Panc1 (cell line): ENCODE data around the gene NUDT9. TPM values are rescaled to one million over a fixed set of nuclear protein-coding genes. Genes with fewer than 3 reads are reported as not detected.

Experiments
- ATAC-seq: fragments of 200-7000 bp; cut with Tn5 transposase; 2 replicates; pipeline ENCODE4 v1.9.1; 2020; ENCODE audit warnings: mild to moderate bottlenecking, moderate library complexity
- BruUV-seq: library from RNA; stranded (reverse); fragments of 400-500 nt; replicated peaks from 2 replicates; lab custom pipeline; 2021; lab: Mats Ljungman, UMichigan
- CTCF ChIA-PET: fragments of 300-600 bp; sonication (Branson Sonifier 250); formaldehyde crosslinking; loops from one replicate; lab custom pipeline; 2022; ENCODE audit warnings: antibody characterized with exemption; lab: Charles Lee
- POLR2A ChIA-PET: fragments of 300-600 bp; sonication (Branson Sonifier 250); formaldehyde crosslinking; loops from one replicate; lab custom pipeline; 2022; ENCODE audit warnings: antibody characterized with exemption; lab: Charles Lee
- DNase-seq: peaks from one replicate; pipeline ENCODE4 v3.0.0-alpha.2; 2010; ENCODE audit warnings: low read depth, low spot score
- H3K27ac ChIP-seq: 2 replicates; pipeline ENCODE4 v1.5.1; 2011; ENCODE audit warnings: mild to moderate bottlenecking, low read length, inconsistent platforms
- H3K27me3 ChIP-seq: fragments of 200-500 bp; sonication (Bioruptor generic); 2 replicates; pipeline ENCODE4 v1.6.0; 2014; ENCODE audit warnings: low read length, inconsistent platforms; ENCODE audit not compliant: control insufficient read depth, insufficient read depth
- H3K36me3 ChIP-seq: fragments of 200-500 bp; sonication (Bioruptor generic); 2 replicates; pipeline ENCODE4 v1.5.1; 2014; ENCODE audit warnings: inconsistent platforms, mild to moderate bottlenecking, low read length, moderate library complexity; ENCODE audit not compliant: control insufficient read depth, insufficient read depth
- H3K4me1 ChIP-seq: 2 replicates; pipeline ENCODE4 v1.5.1; 2011; ENCODE audit warnings: inconsistent platforms, mild to moderate bottlenecking, low read length, moderate library complexity; ENCODE audit not compliant: control insufficient read depth, insufficient read depth
- H3K4me3 ChIP-seq, 2 experiments: 2 replicates each; pipeline ENCODE4 v1.5.1; 2011 to 2012; ENCODE audit warnings: low read depth in 2 of 2, low read length in 2 of 2, mild to moderate bottlenecking in 2 of 2, inconsistent platforms in 1 of 2, moderate library complexity in 1 of 2
- H3K9me3 ChIP-seq: fragments of 200-500 bp; sonication (Bioruptor generic); 2 replicates; pipeline ENCODE4 v1.5.1; 2014; ENCODE audit warnings: low read depth, mild to moderate bottlenecking, inconsistent platforms, low read length, moderate library complexity; ENCODE audit not compliant: control insufficient read depth, insufficient read depth
- POLR2AphosphoS5 ChIP-seq: IDR thresholded peaks from 2 replicates; pipeline ENCODE4 v1.6.1; 2012; ENCODE audit warnings: mild to moderate bottlenecking, low read depth, low read length, moderate library complexity
- SIN3A ChIP-seq: IDR thresholded peaks from 2 replicates; pipeline ENCODE4 v1.6.1; 2012; ENCODE audit warnings: low read depth, mild to moderate bottlenecking, low read length, moderate library complexity, borderline replicate concordance; ENCODE audit not compliant: insufficient read depth
- TCF7L2 ChIP-seq: IDR thresholded peaks from 2 replicates; pipeline ENCODE4 v1.6.1; 2011; ENCODE audit warnings: mild to moderate bottlenecking, low read depth, low read length, inconsistent platforms
- in situ Hi-C: cut with HindIII; loops from 2 replicates; pipeline ENCODE4 v1.10.0; 2016; ENCODE audit warnings: low sequenced_read_pairs, low pct_unique_long_range_greater_than_20kb
- intact Hi-C: fragments of 100-400 bp; cut with micrococcal nuclease; formaldehyde crosslinking; loops from one replicate; pipeline ENCODE4 v1.10.0; 2022; ENCODE audit not compliant: unreplicated experiment
- total RNA-seq: library from RNA; stranded (reverse); gene quantifications from one replicate; pipeline ENCODE4 v1.2.1, GENCODE V29; 2021; ENCODE audit not compliant: unreplicated experiment
- TF ChIP-seq, protein P1 (sequence below): fragments of 450-650 bp; IDR thresholded peaks from 2 replicates; pipeline ENCODE4 v1.5.1; 2017; ENCODE audit warnings: mild to moderate bottlenecking
- TF ChIP-seq, protein P2 (sequence below), 2 experiments: IDR thresholded peaks; 2 replicates each; pipeline ENCODE4 v1.6.1; 2011 to 2012; ENCODE audit warnings: low read depth in 2 of 2, control low read depth in 1 of 2, low read length in 1 of 2, mild to moderate bottlenecking in 1 of 2, moderate library complexity in 1 of 2; ENCODE audit not compliant: insufficient read depth in 1 of 2

The NUDT9 gene
- total RNA-seq, 1 experiment from 2014 or later = 21.7 TPM

- no peaks in the 10 kb centered on the region for H3K9me3 ChIP-seq
- in situ Hi-C loops = no loop called here
- intact Hi-C loops = no loop called here
- BruUV-seq = no TSS peak
- no peaks in the 10 kb centered on the region for H3K4me1 ChIP-seq
- H3K36me3 ChIP-seq = no peaks in the 10 kb centered on the region
- POLR2A ChIA-PET = no interaction called here
- no peak for DNase-seq
- no peak overlapping the region for H3K4me3 ChIP-seq
- no peak overlapping the region for H3K27ac ChIP-seq
- CTCF ChIA-PET = no interaction called here
- ATAC-seq = no peak
- H3K27me3 ChIP-seq = no peaks in the 10 kb centered on the region
- TF ChIP-seq, protein P1, sequence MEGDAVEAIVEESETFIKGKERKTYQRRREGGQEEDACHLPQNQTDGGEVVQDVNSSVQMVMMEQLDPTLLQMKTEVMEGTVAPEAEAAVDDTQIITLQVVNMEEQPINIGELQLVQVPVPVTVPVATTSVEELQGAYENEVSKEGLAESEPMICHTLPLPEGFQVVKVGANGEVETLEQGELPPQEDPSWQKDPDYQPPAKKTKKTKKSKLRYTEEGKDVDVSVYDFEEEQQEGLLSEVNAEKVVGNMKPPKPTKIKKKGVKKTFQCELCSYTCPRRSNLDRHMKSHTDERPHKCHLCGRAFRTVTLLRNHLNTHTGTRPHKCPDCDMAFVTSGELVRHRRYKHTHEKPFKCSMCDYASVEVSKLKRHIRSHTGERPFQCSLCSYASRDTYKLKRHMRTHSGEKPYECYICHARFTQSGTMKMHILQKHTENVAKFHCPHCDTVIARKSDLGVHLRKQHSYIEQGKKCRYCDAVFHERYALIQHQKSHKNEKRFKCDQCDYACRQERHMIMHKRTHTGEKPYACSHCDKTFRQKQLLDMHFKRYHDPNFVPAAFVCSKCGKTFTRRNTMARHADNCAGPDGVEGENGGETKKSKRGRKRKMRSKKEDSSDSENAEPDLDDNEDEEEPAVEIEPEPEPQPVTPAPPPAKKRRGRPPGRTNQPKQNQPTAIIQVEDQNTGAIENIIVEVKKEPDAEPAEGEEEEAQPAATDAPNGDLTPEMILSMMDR = no peak
- TF ChIP-seq, protein P2, sequence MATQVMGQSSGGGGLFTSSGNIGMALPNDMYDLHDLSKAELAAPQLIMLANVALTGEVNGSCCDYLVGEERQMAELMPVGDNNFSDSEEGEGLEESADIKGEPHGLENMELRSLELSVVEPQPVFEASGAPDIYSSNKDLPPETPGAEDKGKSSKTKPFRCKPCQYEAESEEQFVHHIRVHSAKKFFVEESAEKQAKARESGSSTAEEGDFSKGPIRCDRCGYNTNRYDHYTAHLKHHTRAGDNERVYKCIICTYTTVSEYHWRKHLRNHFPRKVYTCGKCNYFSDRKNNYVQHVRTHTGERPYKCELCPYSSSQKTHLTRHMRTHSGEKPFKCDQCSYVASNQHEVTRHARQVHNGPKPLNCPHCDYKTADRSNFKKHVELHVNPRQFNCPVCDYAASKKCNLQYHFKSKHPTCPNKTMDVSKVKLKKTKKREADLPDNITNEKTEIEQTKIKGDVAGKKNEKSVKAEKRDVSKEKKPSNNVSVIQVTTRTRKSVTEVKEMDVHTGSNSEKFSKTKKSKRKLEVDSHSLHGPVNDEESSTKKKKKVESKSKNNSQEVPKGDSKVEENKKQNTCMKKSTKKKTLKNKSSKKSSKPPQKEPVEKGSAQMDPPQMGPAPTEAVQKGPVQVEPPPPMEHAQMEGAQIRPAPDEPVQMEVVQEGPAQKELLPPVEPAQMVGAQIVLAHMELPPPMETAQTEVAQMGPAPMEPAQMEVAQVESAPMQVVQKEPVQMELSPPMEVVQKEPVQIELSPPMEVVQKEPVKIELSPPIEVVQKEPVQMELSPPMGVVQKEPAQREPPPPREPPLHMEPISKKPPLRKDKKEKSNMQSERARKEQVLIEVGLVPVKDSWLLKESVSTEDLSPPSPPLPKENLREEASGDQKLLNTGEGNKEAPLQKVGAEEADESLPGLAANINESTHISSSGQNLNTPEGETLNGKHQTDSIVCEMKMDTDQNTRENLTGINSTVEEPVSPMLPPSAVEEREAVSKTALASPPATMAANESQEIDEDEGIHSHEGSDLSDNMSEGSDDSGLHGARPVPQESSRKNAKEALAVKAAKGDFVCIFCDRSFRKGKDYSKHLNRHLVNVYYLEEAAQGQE (IDR thresholded peaks at IDR 0.05; ENCODE audit: insufficient read depth in 1 of 2, low read depth in 2 of 2, low read length in 1 of 2) = no peak
- no peak for TF ChIP-seq SIN3A
- TF ChIP-seq TCF7L2 = no peak
- TF ChIP-seq POLR2AphosphoS5 = no peak
Observed at GRCh38 chr4:87506974-87507701, 84.8 kb downstream of the NUDT9 start.

Other genes with a start within 250 kb of the NUDT9 start
- gene KLHL8, start 202.0 kb upstream of the NUDT9 start, total RNA-seq = 9.0 TPM
- 0.13 TPM for gene HSD17B13, start 99.7 kb upstream of the NUDT9 start, total RNA-seq
- gene HSD17B11, start 31.4 kb upstream of the NUDT9 start, total RNA-seq = 34.9 TPM
- 0.57 TPM for gene SPARCL1, start 106.8 kb downstream of the NUDT9 start, total RNA-seq
- gene DSPP, start 186.0 kb downstream of the NUDT9 start, total RNA-seq = not detected
- not detected for gene DMP1, start 227.7 kb downstream of the NUDT9 start, total RNA-seq